Skeletal muscle cell (primary cell): ENCODE data around the gene LAMA2.

Experiments used
- DNase-seq: peaks from one replicate; pipeline ENCODE4 v3.0.0-alpha.2; 2010; ENCODE audit warnings: low read depth
- H3K4me3 ChIP-seq: 2 replicates; pipeline ENCODE4 v1.5.1; 2011; ENCODE audit warnings: low read depth, mild to moderate bottlenecking, control low read depth, low read length, moderate library complexity

LAMA2 gene

GRCh38 chr6:129364037-129364436, 481.1 kb downstream of the LAMA2 start:
- H3K4me3 ChIP-seq, result no peak overlapping the region
- DNase-seq, result no peak

DNA sequence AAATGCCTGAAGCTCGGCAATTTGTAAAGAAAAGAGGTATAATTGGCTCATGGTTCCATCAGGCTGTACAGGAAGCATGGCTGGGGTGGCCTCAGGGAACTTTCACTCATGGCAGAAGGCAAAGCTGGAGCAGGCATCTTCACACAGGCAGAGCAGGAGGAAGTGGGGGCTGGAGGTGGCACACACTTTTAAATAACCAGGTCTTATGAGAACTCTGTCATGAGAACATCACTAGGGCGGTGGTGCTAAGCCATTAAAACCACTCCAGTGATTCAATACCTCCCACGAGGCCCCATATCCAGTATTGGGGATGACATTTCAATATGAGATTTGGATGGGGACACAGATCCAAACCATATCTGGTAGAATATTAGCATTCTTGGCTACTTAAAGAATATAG, 481.8 kb downstream of the LAMA2 start:
- DNase-seq, result no peak
- H3K4me3 ChIP-seq, result no peak overlapping the region

DNA sequence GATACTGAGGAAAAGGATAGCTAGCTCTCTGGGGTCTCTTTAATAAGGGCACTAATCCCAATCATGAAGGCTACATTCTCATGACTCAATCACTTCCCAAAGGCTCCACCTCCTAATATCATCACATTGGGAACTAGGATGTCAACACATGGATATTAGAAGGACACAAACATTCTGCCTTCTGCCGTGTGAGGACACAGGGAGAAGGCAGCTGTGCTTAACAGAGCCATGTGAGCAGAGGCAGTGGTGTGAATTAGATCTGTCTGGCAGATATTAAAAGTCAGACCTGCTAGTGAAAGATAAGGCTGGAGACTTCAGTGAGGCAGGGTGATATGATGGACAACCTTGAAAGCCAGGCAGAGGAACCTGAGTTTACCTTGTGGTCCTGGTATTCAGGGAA, 485.1 kb downstream of the LAMA2 start:
- no peak overlapping the region for H3K4me3 ChIP-seq
- no peak for DNase-seq

GRCh38 chr6:129368970-129369369, 486.0 kb downstream of the LAMA2 start:
- no peak for DNase-seq
- H3K4me3 ChIP-seq, result no peak overlapping the region

- no peak overlapping the region for H3K4me3 ChIP-seq
- DNase-seq, result no peak
Observed at GRCh38 chr6:129369737-129370136, 486.8 kb downstream of the LAMA2 start.

GRCh38 chr6:129370268-129370916, 487.5 kb downstream of the LAMA2 start:
- no peak for DNase-seq
- H3K4me3 ChIP-seq, result no peak overlapping the region

DNA sequence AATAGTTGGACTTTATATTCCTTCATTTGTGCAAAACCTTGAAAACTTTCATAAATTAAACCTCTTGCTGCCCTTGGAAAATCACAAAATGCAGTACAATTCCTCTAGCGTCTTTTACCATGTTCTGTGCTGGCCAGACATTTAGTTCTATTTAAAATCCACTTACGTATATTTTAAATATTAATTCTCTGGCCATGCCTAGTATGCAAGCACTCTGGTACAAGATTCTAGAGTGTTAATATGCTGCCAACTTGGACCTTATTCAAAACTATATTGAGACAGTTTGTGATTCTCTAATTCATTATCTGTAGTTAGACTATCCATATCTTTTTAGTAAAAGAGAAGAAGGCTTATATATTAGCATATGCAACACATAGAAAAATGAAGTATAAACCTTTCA, 498.9 kb downstream of the LAMA2 start:
- H3K4me3 ChIP-seq, result no peak overlapping the region
- DNase-seq, result no peak

- H3K4me3 ChIP-seq, result no peak overlapping the region
- no peak for DNase-seq
Observed at GRCh38 chr6:129382916-129383315, 500.0 kb downstream of the LAMA2 start.

DNA sequence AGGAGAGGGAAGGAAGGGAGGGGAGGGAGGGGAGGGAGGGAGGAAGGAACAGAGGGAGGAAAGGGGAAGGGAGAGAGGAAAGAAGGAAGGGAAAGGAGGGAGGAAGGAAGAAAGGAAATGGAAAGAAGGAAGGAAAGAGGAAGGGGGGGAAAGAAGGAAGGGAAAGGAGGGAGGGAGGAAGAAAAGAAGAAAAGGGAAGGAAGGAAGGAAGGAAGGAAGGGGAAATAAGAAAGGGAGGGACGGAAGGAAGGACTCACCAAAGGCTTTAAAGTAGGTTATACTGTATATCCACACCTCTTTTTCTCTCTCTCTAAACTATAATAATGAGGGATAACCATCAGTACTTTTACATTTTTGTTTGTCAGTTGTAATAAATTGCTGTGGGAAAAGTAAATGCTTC, 502.2 kb downstream of the LAMA2 start:
- H3K4me3 ChIP-seq, result no peak overlapping the region
- no peak for DNase-seq

DNA sequence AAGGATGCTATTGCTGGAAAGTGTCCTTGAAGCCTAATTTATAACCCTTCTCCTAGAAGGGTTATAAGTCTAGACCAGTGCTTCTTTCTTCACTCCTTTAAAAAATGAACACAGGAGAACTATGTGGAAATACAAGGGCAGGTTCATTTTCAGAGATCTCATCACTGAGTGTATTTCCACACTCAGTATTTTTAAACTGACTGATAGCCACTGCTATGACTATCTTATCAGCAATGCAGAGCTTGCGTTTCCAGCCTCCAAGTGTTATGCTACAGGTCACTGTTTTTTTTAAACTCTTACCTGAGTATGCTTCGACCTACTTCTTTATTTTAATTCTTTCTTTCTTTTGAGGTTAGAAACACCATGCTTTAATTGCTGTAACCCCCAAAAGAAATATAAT, 508.0 kb downstream of the LAMA2 start:
- no peak overlapping the region for H3K4me3 ChIP-seq
- DNase-seq, result no peak

- DNase-seq, result no peak
- no peak overlapping the region for H3K4me3 ChIP-seq
Observed at GRCh38 chr6:129393654-129394053, 510.7 kb downstream of the LAMA2 start.

- no peak for DNase-seq
Observed at GRCh38 chr6:129398764-129399163, 515.8 kb downstream of the LAMA2 start.

GRCh38 chr6:129402244-129402643, 519.3 kb downstream of the LAMA2 start:
- DNase-seq, result no peak
- H3K4me3 ChIP-seq, result no peak overlapping the region

More at GRCh38 chr6:129398764-129399163, 515.8 kb downstream of the LAMA2 start:
- no peak overlapping the region for H3K4me3 ChIP-seq

DNA sequence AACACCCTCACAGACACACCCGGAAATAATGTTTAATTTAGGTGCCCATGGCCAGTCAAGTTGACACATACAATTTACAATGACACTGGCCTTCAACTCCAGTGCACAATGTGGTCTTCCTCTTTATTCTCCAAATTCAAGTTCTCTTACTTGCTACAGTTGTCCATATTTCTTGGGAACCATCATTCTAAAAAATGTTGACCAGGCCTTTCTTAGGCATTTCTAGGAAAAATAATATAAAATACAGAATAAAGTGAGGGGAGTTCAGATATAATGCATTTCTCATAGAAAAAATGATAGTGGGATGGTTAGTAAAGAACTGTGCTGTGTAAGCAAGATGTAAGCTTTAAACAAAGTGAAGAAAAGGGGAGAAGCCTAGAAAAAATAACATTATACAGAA, 528.2 kb downstream of the LAMA2 start:
- DNase-seq, result no peak

GRCh38 chr6:129416337-129416990, 533.5 kb downstream of the LAMA2 start:
- no peak overlapping the region for H3K4me3 ChIP-seq
- no peak for DNase-seq

More for the DNA sequence above, 528.2 kb downstream of the LAMA2 start:
- H3K4me3 ChIP-seq, result no peak overlapping the region

- no peak overlapping the region for H3K4me3 ChIP-seq
- no peak for DNase-seq
Observed at GRCh38 chr6:129417416-129418086, 534.6 kb downstream of the LAMA2 start.

GRCh38 chr6:129419324-129419723, 536.4 kb downstream of the LAMA2 start:
- H3K4me3 ChIP-seq, result no peak overlapping the region
- no peak for DNase-seq

- DNase-seq, result no peak
- no peak overlapping the region for H3K4me3 ChIP-seq
Observed at GRCh38 chr6:129426343-129426742, 543.4 kb downstream of the LAMA2 start.

GRCh38 chr6:129429956-129430355, 547.0 kb downstream of the LAMA2 start:
- no peak for DNase-seq
- no peak overlapping the region for H3K4me3 ChIP-seq

DNA sequence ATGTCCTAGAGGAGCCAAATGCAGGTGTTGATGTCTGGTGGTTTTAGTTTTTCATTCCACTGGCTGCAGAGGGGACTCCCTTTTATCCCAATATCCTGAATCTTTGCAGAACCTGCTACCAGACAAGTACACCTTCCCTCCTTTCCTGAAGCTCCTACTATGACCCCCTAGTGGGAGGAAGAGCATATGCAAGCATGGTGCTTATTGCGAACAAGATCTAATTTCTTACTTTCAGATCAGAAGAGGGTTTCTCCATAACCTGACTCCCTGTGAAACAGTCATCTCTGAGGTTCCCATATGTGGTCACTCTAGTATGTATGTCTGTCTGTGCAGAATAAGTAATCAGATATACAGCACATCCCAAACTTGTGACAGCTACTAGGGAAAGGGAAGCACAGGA, 549.8 kb downstream of the LAMA2 start:
- no peak overlapping the region for H3K4me3 ChIP-seq
- DNase-seq, result no peak

- no peak overlapping the region for H3K4me3 ChIP-seq
- no peak for DNase-seq
Observed at GRCh38 chr6:129434091-129434490, 551.2 kb downstream of the LAMA2 start.
